Measurements from ENCODE around the gene TIMP4.

DNA sequence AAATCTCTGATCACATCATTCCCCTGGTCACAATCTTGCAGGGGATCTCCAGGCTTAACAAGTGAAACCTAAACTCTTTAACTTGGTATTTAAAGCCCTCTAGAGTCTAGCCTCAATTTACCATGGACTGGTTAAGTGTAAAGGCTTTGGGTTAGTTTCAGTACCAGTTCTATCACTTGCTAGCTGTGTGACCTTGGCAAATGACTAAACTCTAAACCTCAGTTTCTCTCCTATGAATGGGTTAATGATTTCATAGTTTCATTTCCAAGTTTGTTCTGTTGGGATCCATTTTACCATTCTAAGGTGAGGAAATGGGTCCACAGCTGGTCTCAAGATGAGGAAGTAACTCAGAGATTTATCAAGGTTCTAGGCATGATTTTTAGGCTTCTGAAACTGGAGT is 38.8 kb upstream of the TIMP4 start:
- TF ChIP-seq, protein P1, sequence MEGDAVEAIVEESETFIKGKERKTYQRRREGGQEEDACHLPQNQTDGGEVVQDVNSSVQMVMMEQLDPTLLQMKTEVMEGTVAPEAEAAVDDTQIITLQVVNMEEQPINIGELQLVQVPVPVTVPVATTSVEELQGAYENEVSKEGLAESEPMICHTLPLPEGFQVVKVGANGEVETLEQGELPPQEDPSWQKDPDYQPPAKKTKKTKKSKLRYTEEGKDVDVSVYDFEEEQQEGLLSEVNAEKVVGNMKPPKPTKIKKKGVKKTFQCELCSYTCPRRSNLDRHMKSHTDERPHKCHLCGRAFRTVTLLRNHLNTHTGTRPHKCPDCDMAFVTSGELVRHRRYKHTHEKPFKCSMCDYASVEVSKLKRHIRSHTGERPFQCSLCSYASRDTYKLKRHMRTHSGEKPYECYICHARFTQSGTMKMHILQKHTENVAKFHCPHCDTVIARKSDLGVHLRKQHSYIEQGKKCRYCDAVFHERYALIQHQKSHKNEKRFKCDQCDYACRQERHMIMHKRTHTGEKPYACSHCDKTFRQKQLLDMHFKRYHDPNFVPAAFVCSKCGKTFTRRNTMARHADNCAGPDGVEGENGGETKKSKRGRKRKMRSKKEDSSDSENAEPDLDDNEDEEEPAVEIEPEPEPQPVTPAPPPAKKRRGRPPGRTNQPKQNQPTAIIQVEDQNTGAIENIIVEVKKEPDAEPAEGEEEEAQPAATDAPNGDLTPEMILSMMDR (IDR thresholded peaks at IDR 0.05): no peak
- TF ChIP-seq POLR2AphosphoS5 (IDR thresholded peaks at IDR 0.05; ENCODE audit: low read depth, low read length) (no peak), TCF7L2 (IDR thresholded peaks at IDR 0.05; ENCODE audit: low read depth, low read length) (no peak), SIN3A (IDR thresholded peaks at IDR 0.05; ENCODE audit: borderline replicate concordance, insufficient read depth, low read depth, low read length) (no peak)
- TF ChIP-seq, protein P2, sequence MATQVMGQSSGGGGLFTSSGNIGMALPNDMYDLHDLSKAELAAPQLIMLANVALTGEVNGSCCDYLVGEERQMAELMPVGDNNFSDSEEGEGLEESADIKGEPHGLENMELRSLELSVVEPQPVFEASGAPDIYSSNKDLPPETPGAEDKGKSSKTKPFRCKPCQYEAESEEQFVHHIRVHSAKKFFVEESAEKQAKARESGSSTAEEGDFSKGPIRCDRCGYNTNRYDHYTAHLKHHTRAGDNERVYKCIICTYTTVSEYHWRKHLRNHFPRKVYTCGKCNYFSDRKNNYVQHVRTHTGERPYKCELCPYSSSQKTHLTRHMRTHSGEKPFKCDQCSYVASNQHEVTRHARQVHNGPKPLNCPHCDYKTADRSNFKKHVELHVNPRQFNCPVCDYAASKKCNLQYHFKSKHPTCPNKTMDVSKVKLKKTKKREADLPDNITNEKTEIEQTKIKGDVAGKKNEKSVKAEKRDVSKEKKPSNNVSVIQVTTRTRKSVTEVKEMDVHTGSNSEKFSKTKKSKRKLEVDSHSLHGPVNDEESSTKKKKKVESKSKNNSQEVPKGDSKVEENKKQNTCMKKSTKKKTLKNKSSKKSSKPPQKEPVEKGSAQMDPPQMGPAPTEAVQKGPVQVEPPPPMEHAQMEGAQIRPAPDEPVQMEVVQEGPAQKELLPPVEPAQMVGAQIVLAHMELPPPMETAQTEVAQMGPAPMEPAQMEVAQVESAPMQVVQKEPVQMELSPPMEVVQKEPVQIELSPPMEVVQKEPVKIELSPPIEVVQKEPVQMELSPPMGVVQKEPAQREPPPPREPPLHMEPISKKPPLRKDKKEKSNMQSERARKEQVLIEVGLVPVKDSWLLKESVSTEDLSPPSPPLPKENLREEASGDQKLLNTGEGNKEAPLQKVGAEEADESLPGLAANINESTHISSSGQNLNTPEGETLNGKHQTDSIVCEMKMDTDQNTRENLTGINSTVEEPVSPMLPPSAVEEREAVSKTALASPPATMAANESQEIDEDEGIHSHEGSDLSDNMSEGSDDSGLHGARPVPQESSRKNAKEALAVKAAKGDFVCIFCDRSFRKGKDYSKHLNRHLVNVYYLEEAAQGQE (IDR thresholded peaks at IDR 0.05; ENCODE audit: insufficient read depth in 1 of 2, low read depth in 2 of 2, low read length in 1 of 2): no peak

Data from Panc1 (cell line).